Sciatic nerve (tissue), 2 donors: ENCODE measurements around the gene GMCL2. TPM values are rescaled to one million over a fixed set of nuclear protein-coding genes. Genes with fewer than 3 reads are reported as not detected.

Experiments
- ATAC-seq: fragments of 200-7000 bp; cut with Tn5 transposase; one replicate; pipeline ENCODE4 v1.9.1; 2020; ENCODE audit warnings: mild to moderate bottlenecking, moderate library complexity
- DNase-seq: peaks from one replicate; pipeline ENCODE4 v3.0.0-alpha.2; 2020; ENCODE audit warnings: low spot score
- intact Hi-C: fragments of 100-400 bp; cut with DNase I; formaldehyde crosslinking; loops from one replicate; pipeline ENCODE4 v1.14.2; 2022
- total RNA-seq: library from RNA; stranded (reverse); fragmentation: NEBNext Ultra II Directional; extraction: Animal tissue kit (Norgen Biotek cat#: 25700); gene quantifications from one replicate; pipeline ENCODE4 v1.2.1, GENCODE V29; 2021
- donor health status: DM: no; HTN: no; CAD: no.
- donor health status: DM: no; HTN: no; CAD: no.

Gene GMCL2
- total RNA-seq, 1 donor from 2014 or later, result not detected

- ATAC-seq (no peak), DNase-seq (no peak)
- intact Hi-C loops, result no loop called here
Measured at GRCh38 chr5:178152491-178153444, 34.4 kb downstream of the GMCL2 start.

GRCh38 chr5:178150977-178151734, 36.0 kb downstream of the GMCL2 start:
- ATAC-seq, result no peak
- no peak for DNase-seq
- intact Hi-C loops, result no loop called here

GRCh38 chr5:178149199-178149932, 37.8 kb downstream of the GMCL2 start:
- no peak for DNase-seq
- intact Hi-C loops, result no loop called here
- ATAC-seq, result no peak

GRCh38 chr5:178147406-178147805, 39.8 kb downstream of the GMCL2 start:
- DNase-seq, result no peak
- ATAC-seq, result no peak
- intact Hi-C loops, result no loop called here

- ATAC-seq, result peak; percentile 54
- peak; percentile 69 for DNase-seq
- intact Hi-C loops, result no loop called here
Measured at GRCh38 chr5:178145965-178146820, 41.0 kb downstream of the GMCL2 start.

GRCh38 chr5:178143901-178144300, 43.3 kb downstream of the GMCL2 start:
- ATAC-seq, result no peak
- intact Hi-C loops, result no loop called here
- DNase-seq, result no peak

GRCh38 chr5:178143246-178143645, 43.9 kb downstream of the GMCL2 start:
- intact Hi-C loops, result no loop called here
- ATAC-seq (no peak), DNase-seq (no peak)

GRCh38 chr5:178142642-178143041, 44.5 kb downstream of the GMCL2 start:
- ATAC-seq, result no peak
- intact Hi-C loops, result no loop called here
- DNase-seq, result no peak

- no peak for DNase-seq
- ATAC-seq, result no peak
- intact Hi-C loops, result no loop called here
Measured at GRCh38 chr5:178141550-178141949, 45.6 kb downstream of the GMCL2 start.

- DNase-seq, result no peak
- ATAC-seq, result no peak
- intact Hi-C loops, result no loop called here
Measured at GRCh38 chr5:178137991-178138390, 49.2 kb downstream of the GMCL2 start.

GRCh38 chr5:178136990-178137389, 50.2 kb downstream of the GMCL2 start:
- DNase-seq, result no peak
- ATAC-seq, result no peak
- intact Hi-C loops, result no loop called here

Other genes with a start within 250 kb of the GMCL2 start
- gene PROP1, start 191.1 kb downstream of the GMCL2 start, total RNA-seq, result not detected
- gene N4BP3, start 73.8 kb downstream of the GMCL2 start, total RNA-seq, result 2.6 TPM
- 33.4 TPM for gene RMND5B, start 56.4 kb downstream of the GMCL2 start, total RNA-seq
- gene NHP2, start 33.5 kb downstream of the GMCL2 start, total RNA-seq, result 65.0 TPM
- gene HNRNPAB, start 17.2 kb upstream of the GMCL2 start, total RNA-seq, result 88.0 TPM
- gene PHYKPL, start 45.4 kb upstream of the GMCL2 start, total RNA-seq, result 133 TPM